GDM1 (cell line): ENCODE results near the gene EVC.
"Not testable (repeated sequence)": the region's sequence is repeated elsewhere in the genome, so short reads cannot be mapped to it uniquely, and the experiment has no call there.

Experiments used
- DNase-seq: peaks from one replicate; lab custom pipeline; 2025; lab: John Stamatoyannopoulos, UW

Gene EVC

GRCh38 chr4:5708449-5709206 is 2.4 kb upstream of the EVC start, which contains the start of gene EVC2:
EVC2 (minus strand) TSS chr4:5708559; CDS start chr4:5708513, 46 bp downstream.
- no peak for DNase-seq

GRCh38 chr4:5709207-5709575 is 1.8 kb upstream of the EVC start:
- DNase-seq = no peak

- DNase-seq = no peak
Observed at GRCh38 chr4:5710065-5710960, 688 bp upstream of the EVC start.

- no peak for DNase-seq
Observed at GRCh38 chr4:5711479-5712184, 631 bp downstream of the EVC start.

- DNase-seq = no peak
Observed at GRCh38 chr4:5712517-5712916, 1.5 kb downstream of the EVC start.

GRCh38 chr4:5712931-5713330 is 1.9 kb downstream of the EVC start:
- no peak for DNase-seq

- no peak for DNase-seq
Observed at GRCh38 chr4:5713861-5714260, 2.9 kb downstream of the EVC start.

GRCh38 chr4:5715357-5715756 is 4.4 kb downstream of the EVC start:
- DNase-seq = no peak

- no peak for DNase-seq
Observed at GRCh38 chr4:5716391-5716790, 5.4 kb downstream of the EVC start.

GRCh38 chr4:5717449-5718158 is 6.6 kb downstream of the EVC start:
- DNase-seq = no peak

- DNase-seq = no peak
Observed at GRCh38 chr4:5718411-5718810, 7.4 kb downstream of the EVC start.

- DNase-seq = no peak
Observed at GRCh38 chr4:5719350-5720055, 8.5 kb downstream of the EVC start.

GRCh38 chr4:5720157-5720850 is 9.3 kb downstream of the EVC start:
- DNase-seq = no peak

GRCh38 chr4:5720980-5721379 is 10.0 kb downstream of the EVC start:
- DNase-seq = no peak

- no peak for DNase-seq
Observed at GRCh38 chr4:5721923-5722322, 10.9 kb downstream of the EVC start.

- DNase-seq = no peak
Observed at GRCh38 chr4:5722328-5722727, 11.3 kb downstream of the EVC start.

- no peak for DNase-seq
Observed at GRCh38 chr4:5724377-5724776, 13.4 kb downstream of the EVC start.

- not testable (repeated sequence) for DNase-seq
Observed at GRCh38 chr4:5728412-5728811, 17.4 kb downstream of the EVC start.

GRCh38 chr4:5730436-5730835 is 19.4 kb downstream of the EVC start:
- no peak for DNase-seq
